Measurements from ENCODE around the gene RHO.

The RHO gene

GRCh38 chr3:129548104-129548965, 19.9 kb downstream of the RHO start:
- no peak for DNase-seq

- no peak for DNase-seq
Measured at GRCh38 chr3:129549006-129549800, 20.8 kb downstream of the RHO start.

DNA sequence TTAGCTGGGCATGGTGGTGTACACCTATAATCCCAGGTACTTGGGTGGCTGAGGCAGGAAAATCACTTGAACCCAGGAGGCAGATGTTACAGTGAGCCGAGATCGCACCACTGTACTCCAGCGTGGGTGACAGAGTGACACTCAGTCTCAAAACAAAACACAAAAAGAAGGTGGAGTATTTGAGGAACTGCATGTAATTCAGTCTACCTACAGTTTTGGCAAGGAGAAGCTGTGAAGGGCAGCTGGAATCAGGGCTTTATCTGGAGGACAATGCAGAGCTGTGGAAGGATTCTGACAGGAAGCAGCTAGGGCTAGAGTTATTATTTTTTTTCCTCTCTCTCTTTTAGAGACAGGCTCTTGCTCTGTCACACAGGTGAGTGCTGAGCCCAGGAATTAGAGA, 21.4 kb downstream of the RHO start:
- no peak for DNase-seq

DNA sequence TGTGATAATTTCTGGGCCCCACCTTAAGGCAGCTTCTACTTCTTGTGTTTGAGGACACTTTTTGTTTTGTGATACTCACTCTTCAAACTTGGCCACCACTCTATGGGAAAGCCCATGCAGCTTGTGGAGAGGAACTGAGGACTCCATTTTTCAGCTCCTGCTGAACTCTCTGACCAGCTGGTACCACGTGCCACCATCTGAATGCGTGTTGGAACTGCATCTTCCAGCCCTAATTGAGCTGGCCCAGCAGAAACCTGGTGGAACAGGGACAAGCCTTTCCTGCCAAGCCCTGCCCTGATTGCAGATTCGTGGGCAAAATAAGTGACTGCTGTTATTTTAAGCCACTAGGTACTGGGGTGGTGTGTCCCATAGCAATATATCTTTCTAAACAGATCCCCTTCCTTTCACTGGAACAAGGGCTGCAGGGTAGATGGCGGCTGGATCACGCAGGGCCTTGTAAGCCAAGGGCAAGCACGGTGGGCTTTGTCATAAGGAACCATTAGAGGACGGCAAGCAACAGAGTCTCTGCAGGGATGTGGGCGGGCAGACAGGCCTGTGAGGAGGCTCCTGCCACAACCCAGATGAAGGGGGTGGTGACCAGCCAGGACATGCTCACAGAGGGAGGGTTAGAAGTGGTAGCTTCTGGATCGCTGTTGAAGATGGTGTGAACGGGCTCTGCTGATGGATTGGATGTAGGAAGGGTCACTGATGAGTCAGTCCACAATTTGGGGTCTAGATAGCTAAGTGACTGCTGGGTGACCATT, 24.0 kb downstream of the RHO start:
- no peak for DNase-seq

DNA sequence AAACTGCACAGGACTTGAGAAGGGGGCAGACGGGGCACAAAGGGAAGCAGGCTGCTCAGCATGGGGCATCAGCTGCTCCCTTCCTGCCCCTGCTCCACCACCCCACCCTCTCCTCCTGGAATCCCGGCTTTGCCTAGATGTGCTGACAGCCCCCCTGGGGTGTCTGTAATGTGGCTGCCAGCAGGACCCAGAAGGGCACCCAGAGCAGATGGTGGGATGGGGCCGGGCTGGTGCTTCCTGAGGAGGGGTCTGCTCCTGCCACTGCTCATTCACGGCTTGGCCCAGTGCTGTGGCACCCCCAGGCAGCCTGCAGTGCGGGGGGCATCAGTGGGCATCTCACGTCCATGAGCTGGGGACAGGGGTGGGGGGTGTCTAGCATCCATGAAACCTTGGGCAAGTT, 24.7 kb downstream of the RHO start:
- no peak for DNase-seq

DNA sequence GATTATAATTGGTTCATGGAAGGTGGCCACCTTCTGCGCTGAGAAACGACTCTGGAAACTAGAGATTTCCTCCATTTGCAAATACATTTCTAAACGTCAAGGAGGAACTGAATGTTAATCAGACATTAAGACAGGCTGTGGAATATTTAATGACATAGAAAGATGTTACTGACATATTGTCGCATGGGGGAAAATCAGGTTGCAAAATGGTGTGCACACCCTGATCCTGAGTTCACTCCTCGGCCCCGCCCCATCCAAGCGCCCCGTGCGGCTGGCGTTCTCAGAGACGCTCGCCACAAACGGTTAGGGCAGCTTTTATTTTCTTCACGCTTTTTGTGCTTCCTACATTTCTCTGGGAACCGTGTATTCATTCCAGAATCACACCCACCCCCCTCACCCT, 25.3 kb downstream of the RHO start:
- no peak for DNase-seq

DNA sequence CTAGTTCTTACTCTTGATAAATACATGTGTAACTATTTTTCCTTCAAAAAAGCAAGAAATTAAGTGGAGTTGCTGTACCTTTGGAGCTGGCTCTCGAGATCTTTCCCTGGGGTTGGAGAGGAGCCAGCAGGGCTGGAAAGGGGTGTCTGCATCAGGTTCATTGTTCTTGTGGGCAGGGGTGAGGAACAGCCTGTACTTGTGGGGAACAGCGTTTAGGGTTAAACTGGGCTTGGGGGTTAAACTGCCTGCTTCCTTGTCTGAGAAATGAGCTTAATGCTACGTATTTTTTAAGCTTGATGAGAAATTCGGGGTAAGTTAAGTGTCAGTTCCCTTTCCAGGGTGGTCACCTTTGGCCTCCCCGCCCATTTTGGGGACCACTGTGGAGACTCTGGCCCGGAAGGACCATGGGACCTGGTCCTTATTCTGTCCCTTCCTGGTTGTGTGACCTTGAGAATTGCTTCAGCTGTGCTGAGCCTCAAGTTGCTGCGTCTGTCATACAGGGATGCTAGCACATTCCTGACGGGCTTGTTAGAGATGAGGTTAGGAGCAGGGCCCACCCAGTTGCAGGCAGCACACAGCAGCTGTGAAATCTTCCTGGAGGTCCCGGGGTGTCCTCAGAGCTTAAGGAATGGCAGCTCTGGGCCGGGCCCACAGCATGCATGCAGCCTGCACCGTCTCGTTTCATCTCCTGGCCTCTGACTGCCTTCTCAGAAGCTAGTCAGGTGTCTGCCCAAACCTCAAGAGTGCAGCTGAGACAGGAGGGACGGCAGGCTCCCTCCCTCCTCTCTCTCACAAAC, 26.1 kb downstream of the RHO start:
- no peak for DNase-seq

DNA sequence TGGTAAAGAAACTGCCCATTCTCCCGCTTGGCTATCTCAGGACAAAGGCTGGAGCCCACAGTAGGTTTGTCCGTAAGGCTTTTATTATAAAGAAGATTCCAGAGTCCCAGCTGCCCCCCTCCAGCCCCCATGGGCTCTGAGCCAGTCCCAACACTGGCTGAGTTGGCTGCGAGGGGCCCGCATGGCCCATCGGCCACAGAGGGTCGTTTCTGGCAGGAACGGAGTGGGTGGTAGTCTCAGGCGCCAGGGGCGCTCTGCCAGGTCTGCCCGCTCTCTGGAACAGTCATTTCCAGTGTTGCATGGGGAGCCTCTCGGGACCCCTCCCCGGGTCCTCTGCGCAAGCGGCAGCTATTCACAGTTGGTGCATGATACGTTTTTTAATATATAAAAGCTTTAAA, 26.7 kb downstream of the RHO start:
- no peak for DNase-seq

- DNase-seq, result no peak
Measured at GRCh38 chr3:129555616-129556357, 27.3 kb downstream of the RHO start.

DNA sequence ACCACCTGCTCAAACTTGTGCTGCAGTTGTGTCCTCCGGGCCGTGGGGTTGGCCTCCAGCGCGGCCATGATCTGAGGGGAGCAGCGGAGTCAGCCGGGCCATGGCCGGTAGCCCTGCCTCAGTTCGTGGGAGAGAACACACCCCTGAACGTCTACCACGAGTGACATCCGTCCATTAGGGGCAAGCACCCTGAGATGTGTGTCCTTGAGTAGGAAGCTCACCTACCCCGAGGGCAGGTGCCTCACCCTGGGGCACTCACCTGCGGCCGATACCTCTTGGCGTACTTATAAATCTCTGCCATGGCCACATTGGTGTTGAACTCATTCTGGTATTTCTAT, 27.9 kb downstream of the RHO start:
- DNase-seq, result no peak

GRCh38 chr3:129556890-129557547, 28.6 kb downstream of the RHO start:
- DNase-seq, result no peak

DNA sequence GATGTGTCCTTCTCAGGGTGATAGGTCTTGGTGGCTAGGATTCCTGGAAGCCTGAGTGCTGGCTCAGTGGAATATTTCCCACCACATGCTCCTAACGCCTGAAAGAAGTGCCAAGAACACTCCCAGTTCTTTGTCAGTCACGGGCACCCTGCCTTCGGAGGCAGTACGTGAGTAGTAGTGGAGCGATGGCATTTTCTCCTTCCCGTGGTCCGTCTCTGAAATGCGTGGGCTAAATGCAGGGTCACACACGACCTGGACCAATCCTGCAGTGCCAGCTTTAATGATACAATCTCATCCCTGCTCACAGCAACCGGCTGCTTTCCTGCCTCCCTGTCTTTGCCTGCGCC, 29.1 kb downstream of the RHO start:
- no peak for DNase-seq

DNA sequence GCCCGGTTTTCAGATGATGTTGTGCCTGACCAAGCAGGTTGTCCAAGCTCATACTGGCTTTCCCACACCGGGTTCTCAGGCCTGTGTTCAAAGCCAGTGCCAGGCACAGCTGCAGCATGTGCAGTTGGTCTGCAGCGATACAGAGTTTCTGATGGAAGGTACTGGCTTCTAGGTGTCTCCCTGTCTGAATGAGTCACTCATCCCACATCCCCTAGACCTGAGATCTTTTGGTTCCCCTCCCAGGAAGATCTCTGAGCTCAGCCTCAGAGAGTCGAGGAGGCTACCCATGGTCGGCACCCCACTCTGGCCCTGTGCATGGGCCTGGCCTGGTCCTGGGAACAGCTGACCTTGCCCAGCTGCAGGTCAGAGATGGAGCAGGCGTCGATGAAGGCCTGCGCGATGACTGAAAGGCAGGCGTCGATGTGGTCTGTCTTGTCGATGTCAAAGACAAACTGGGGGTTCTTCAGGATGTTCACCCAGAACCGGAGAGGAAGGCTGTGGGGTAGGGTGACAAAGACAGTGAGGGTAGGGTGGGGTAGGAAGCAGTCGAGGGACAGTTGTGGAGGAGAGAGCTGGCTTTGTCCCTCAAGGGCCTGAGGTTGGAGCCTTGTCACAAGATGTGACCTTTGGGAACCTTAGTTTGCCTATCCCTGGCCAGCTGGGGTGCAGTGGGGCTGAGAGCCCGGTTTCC, 29.8 kb downstream of the RHO start:
- DNase-seq, result no peak

GRCh38 chr3:129558772-129559564, 30.5 kb downstream of the RHO start:
- no peak for DNase-seq

DNA sequence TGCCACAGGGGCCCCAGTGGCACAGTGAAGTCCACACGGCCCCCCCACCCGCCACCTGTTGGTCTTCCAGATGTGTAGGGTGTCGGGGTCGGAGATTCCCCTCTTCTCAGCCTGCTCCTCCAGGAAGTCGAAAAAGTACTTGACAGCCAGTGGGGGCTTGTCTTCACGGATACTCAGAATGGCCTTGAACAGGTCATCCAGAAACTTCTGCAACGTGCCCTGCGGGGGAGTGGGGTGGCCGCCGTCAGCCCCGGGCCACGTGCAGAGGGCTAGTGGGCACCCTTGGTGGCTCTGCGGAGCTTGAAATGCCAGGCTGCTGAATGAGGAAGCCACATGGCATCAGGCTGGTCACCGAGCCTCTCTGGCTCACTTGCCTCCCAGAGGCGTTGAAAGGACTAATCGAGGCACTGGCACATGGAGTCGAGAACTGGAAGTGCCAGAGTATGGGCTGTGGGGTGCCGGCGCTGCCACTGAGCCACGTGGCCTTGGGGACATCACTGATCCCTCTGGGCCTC, 31.2 kb downstream of the RHO start:
- no peak for DNase-seq

GRCh38 chr3:129560269-129560787, 31.9 kb downstream of the RHO start:
- no peak for DNase-seq

DNA sequence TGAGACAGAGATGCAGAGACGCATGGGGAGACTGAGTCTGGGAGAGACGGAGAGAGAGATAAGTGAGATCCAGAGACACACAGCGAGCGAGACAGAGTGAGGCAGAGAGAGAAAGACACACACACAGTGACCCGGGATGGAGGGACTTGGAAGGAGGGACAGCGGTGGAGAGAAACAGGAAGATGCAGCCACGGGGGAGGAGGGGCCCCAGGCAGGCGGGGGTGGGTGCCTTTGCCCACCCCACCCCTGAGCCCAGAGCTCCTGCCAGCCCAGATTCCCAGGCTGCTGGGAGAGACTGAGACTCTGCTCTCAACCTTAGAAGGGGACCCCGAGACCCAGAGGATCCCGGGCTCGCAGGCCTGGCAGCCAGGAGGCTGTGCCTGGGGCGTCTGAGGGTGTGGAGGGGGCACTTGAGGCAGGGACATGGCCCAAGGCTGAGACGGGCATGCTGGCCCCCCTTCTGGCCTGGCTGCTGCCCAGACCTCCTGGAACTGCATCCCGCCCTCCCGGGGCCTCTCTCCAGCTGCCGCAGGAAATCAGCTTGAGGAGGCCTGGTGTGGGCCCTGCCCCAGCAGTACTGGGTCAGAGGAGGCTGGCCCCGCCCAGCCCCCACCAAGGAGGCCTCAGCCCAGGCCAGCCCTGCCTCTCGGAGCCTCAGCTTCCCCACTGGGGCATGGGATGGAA, 32.6 kb downstream of the RHO start:
- no peak for DNase-seq

GRCh38 chr3:129561619-129562248, 33.3 kb downstream of the RHO start:
- no peak for DNase-seq

DNA sequence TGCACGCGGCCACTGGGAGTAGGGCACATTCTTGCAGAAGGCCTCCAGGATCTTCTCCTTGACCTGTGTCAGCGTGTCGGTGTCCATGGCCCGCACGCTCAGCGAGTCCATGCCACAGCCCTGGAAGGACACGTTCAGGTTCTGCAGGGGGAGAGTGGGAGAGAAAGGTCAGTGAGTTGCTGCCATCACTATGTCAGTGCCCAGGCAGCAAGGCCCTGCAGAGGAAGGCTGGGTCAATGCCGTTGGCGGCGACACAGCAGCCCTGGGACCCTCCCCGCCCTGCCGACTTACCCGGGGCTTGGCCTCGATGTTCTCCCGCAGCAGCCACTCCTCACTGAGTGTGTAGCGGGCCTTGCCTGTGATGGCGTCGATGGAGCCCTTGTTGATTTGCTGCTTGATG, 34.4 kb downstream of the RHO start:
- DNase-seq, result no peak
